MCF 10A (cell line): ENCODE measurements around the gene NIPA2. TPM values are rescaled to one million over a fixed set of nuclear protein-coding genes. Genes with fewer than 3 reads are reported as not detected.

Experiments
- BruUV-seq: library from RNA; stranded (reverse); fragments of 400-500 nt; replicated peaks from 2 replicates; lab custom pipeline; 2021; lab: Mats Ljungman, UMichigan
- CTCF ChIA-PET: fragments of 300-600 bp; sonication (Branson Sonifier 250); formaldehyde crosslinking; extraction: SDS; loops from one replicate; lab custom pipeline; 2021; ENCODE audit warnings: antibody characterized with exemption, inconsistent platforms; lab: Yijun Ruan, JAX
- POLR2A ChIA-PET: fragments of 300-600, 350-650 bp; sonication (Branson Sonifier 250); formaldehyde crosslinking; extraction: SDS; loops from one replicate; lab custom pipeline; 2020; ENCODE audit warnings: antibody characterized with exemption, inconsistent platforms; lab: Yijun Ruan, JAX
- DNase-seq: peaks from one replicate; pipeline ENCODE4 v3.0.0-alpha.2; 2018; ENCODE audit not compliant: unreplicated experiment
- H3K27ac Mint-ChIP-seq: one replicate; pipeline ENCODE4 v1.8.0; 2022; ENCODE audit warnings: mild to moderate bottlenecking, low read depth, mixed read lengths; ENCODE audit not compliant: unreplicated experiment
- H3K27me3 Mint-ChIP-seq: one replicate; pipeline ENCODE4 v1.8.0; 2022; ENCODE audit warnings: mixed read lengths; ENCODE audit not compliant: insufficient read depth, unreplicated experiment
- H3K36me3 Mint-ChIP-seq: one replicate; pipeline ENCODE4 v1.8.0; 2022; ENCODE audit warnings: mild to moderate bottlenecking, moderate library complexity, mixed read lengths; ENCODE audit not compliant: insufficient read depth, unreplicated experiment
- H3K4me1 Mint-ChIP-seq: one replicate; pipeline ENCODE4 v1.8.0; 2022; ENCODE audit warnings: mixed read lengths; ENCODE audit not compliant: insufficient read depth, unreplicated experiment
- H3K4me3 Mint-ChIP-seq: one replicate; pipeline ENCODE4 v1.8.0; 2022; ENCODE audit warnings: mild to moderate bottlenecking, moderate library complexity, mixed read lengths; ENCODE audit not compliant: unreplicated experiment
- H3K9me3 Mint-ChIP-seq: one replicate; pipeline ENCODE4 v1.8.0; 2022; ENCODE audit warnings: mixed read lengths; ENCODE audit not compliant: unreplicated experiment
- intact Hi-C: fragments of 100-400 bp; cut with micrococcal nuclease; formaldehyde crosslinking; loops from 2 replicates; pipeline ENCODE4 v1.14.1; 2022
- total RNA-seq: library from RNA; stranded (reverse); gene quantifications from 2 replicates; pipeline ENCODE4 v1.2.3, GENCODE V29; 2022
- TF ChIP-seq, protein P1 (sequence below): fragments of 200-600 bp; IDR thresholded peaks from one replicate; pipeline ENCODE4 v1.8.0; 2022; ENCODE audit warnings: antibody characterized with exemption, mild to moderate bottlenecking; ENCODE audit not compliant: unreplicated experiment

NIPA2 gene
- total RNA-seq, 1 experiment from 2014 or later: 51.9 TPM

DNA sequence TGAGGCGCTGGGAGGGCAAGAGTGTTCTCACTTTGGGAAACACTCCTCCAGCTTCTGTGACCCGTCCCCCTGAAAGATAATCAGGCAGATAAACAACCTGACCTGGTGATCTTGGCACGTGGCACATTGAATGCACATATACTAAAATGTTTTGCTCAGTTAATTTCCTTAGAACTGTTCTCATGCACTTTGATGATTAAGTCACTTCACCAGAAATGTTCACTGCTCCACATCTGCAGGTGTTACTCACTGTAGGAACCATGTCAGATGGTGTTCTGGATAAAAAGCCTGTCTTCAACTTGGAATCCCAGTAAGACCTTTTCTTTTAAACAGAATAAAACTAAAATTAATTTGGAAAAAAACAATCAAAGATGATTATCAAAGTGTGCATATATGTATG is 24.6 kb upstream of the NIPA2 start:
- H3K4me1 Mint-ChIP-seq: no peaks in the 10 kb centered on the region
- BruUV-seq: no TSS peak
- H3K4me3 Mint-ChIP-seq: no peak overlapping the region
- ChIA-PET CTCF (no interaction called here), POLR2A (no interaction called here)
- TF ChIP-seq, protein P1, sequence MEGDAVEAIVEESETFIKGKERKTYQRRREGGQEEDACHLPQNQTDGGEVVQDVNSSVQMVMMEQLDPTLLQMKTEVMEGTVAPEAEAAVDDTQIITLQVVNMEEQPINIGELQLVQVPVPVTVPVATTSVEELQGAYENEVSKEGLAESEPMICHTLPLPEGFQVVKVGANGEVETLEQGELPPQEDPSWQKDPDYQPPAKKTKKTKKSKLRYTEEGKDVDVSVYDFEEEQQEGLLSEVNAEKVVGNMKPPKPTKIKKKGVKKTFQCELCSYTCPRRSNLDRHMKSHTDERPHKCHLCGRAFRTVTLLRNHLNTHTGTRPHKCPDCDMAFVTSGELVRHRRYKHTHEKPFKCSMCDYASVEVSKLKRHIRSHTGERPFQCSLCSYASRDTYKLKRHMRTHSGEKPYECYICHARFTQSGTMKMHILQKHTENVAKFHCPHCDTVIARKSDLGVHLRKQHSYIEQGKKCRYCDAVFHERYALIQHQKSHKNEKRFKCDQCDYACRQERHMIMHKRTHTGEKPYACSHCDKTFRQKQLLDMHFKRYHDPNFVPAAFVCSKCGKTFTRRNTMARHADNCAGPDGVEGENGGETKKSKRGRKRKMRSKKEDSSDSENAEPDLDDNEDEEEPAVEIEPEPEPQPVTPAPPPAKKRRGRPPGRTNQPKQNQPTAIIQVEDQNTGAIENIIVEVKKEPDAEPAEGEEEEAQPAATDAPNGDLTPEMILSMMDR: no peak
- H3K27me3 Mint-ChIP-seq: no peaks in the 10 kb centered on the region
- H3K27ac Mint-ChIP-seq: no peak overlapping the region
- no peaks in the 10 kb centered on the region for H3K9me3 Mint-ChIP-seq
- DNase-seq: no peak
- intact Hi-C loops: no loop called here
- peaks cover 16% of the 10 kb centered on the region for H3K36me3 Mint-ChIP-seq

DNA sequence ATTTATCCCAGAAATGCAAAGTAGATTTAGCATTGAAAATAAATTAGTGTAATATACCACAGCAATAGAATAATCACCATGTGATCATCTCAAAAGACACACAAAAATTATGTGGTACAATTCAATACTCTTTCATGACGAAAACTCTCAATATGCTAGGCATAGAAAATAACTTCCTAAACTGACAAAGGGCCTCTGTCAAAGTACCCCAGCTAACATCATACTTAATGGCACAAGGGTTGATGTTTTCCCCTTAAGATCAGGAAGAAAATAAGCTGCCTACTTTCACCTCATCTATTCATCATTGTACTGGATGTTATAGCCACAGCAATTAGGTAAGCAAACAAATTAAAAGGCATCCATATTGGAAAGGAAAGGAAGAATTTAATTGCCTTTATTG is 22.7 kb upstream of the NIPA2 start:
- no peaks in the 10 kb centered on the region for H3K9me3 Mint-ChIP-seq
- POLR2A ChIA-PET: no interaction called here

DNA sequence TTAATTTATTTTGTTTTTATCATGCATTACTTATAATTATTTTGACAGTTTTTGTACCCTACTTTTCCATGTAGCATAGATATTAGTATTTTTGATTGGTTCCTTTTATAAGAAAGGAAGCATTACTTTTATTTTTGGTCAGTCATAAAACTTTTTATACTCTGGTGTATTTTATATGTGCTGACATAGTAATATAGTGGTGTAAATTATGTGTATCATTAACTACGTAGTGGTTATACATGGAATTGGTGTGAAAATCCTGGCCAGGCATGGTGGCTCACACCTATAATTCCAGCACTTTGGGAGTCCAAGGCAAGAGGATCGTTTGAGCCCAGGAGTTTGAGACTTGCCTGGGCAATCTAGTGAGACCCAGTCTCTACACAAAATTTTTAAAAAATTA is 18.8 kb upstream of the NIPA2 start:
- no peaks in the 10 kb centered on the region for H3K9me3 Mint-ChIP-seq
- no TSS peak for BruUV-seq
- POLR2A ChIA-PET: interaction anchor here (0.8 kb wide), 1 partner anchor 18 kb away, joined by 3 read pairs; the partner anchor contains the start of gene NIPA2
- H3K36me3 Mint-ChIP-seq: peaks cover 46% of the 10 kb centered on the region
- no peaks in the 10 kb centered on the region for H3K27me3 Mint-ChIP-seq
- intact Hi-C loops: no loop called here
- CTCF ChIA-PET: no interaction called here
- no peak overlapping the region for H3K27ac Mint-ChIP-seq
- no peak for DNase-seq
- no peak overlapping the region for H3K4me3 Mint-ChIP-seq
- TF ChIP-seq, protein P1: no peak
- H3K4me1 Mint-ChIP-seq: no peaks in the 10 kb centered on the region

More for the DNA sequence above, 22.7 kb upstream of the NIPA2 start:
- no peaks in the 10 kb centered on the region for H3K27me3 Mint-ChIP-seq
- intact Hi-C loops: no loop called here
- no TSS peak for BruUV-seq
- no peaks in the 10 kb centered on the region for H3K4me1 Mint-ChIP-seq
- no peak overlapping the region for H3K4me3 Mint-ChIP-seq
- no peak for DNase-seq
- TF ChIP-seq, protein P1: no peak
- H3K36me3 Mint-ChIP-seq: peaks cover 22% of the 10 kb centered on the region
- CTCF ChIA-PET: interaction anchor here (1.1 kb wide), 1 partner anchor 22 kb away, joined by 4 read pairs; no protein-coding TSS in a partner anchor
- H3K27ac Mint-ChIP-seq: no peak overlapping the region

DNA sequence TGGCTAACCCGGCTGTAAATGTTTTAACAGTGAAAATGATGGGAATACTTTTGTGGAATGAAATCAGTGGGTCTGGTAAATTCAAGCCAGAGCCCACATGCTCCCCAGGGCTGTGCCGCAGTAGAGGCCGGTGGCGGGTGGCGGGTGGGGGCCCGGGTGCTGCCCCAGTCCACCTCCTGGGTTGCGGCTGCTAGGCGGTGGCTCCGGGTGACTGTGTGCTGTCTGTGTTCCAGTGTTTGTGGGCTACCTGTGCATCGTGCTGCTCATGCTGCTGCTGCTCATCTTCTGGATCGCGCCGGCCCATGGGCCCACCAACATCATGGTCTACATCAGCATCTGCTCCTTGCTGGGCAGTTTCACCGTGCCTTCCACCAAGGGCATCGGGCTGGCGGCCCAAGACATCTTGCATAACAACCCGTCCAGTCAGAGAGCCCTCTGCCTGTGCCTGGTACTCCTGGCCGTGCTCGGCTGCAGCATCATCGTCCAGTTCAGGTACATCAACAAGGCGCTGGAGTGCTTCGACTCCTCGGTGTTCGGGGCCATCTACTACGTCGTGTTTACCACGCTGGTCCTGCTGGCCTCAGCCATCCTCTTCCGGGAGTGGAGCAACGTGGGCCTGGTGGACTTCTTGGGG is 14.9 kb upstream of the NIPA2 start:
- Mint-ChIP-seq H3K27me3 (no peaks in the 10 kb centered on the region), H3K4me3 (no peak overlapping the region), H3K9me3 (no peaks in the 10 kb centered on the region), H3K4me1 (no peaks in the 10 kb centered on the region), H3K36me3 (peaks cover 51% of the 10 kb centered on the region), H3K27ac (no peak overlapping the region)
- POLR2A ChIA-PET: no interaction called here
- DNase-seq: no peak
- BruUV-seq: no TSS peak
- intact Hi-C loops: no loop called here
- CTCF ChIA-PET: no interaction called here
- TF ChIP-seq, protein P1: no peak
